ENCODE data around the gene RNF217. TPM values are rescaled to one million over a fixed set of nuclear protein-coding genes. Genes with fewer than 3 reads are reported as not detected.

The RNF217 gene
- total and polyA plus RNA-seq, 2 of the 8 experiments (the other 6 are each of a cell fraction or from before 2014, with no cell fraction given) = 2.0 to 8.9 TPM

DNA sequence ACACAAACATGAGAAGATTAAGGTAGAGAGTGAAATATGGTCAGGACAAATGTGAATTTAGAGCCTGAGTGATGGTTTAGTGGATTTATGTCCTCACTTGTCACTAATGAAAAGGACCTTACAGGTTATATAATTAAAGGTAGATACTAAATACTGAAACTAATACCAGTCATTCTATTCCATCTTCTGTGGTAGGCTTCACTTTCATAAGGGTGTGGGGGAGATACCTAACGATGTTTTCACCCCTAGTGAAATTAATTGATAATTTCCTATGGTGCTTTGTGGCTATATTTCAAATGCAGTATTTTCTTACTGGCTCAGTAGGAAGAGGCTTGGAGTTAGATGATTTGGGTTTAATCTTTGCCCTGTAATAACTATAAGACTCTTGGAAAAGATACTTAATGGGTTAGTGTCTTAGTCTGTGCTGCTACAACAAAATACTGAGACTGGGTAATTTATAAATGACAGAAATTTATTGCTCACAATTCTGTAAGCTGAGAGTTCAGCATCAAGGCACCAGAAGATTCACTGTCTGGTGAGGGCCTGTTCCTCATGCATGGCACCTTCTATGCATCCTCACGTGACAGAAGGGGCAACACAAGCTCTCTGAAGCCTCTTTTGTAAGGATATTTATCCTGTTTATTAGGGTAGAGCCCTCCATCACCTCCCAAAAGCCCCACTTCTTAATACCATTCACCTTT, 21.3 kb downstream of the RNF217 start (continued):
- no peak for TF ChIP-seq EP300 (IDR thresholded peaks at IDR 0.05; ENCODE audit: borderline replicate concordance in 1 of 2, low read depth in 2 of 2, low read length in 2 of 2)
- TF ChIP-seq YY1 (IDR thresholded peaks at IDR 0.05; ENCODE audit: low read depth, low read length) = no peak
- TF ChIP-seq HDAC6 (IDR thresholded peaks at IDR 0.05; ENCODE audit: low read depth, low read length) = no peak
- TF ChIP-seq SUZ12 (IDR thresholded peaks at IDR 0.05; ENCODE audit: low read length) = no peak
- TF ChIP-seq KDM1A (IDR thresholded peaks at IDR 0.05; ENCODE audit: borderline replicate concordance, low read length) = no peak
- TF ChIP-seq TAF7 (optimal IDR thresholded peaks at IDR 0.05; ENCODE audit: borderline replicate concordance, low read depth, low read length) = no peak
- TF ChIP-seq CREB1 (IDR thresholded peaks at IDR 0.05) = no peak
- TF ChIP-seq TCF12 (IDR thresholded peaks at IDR 0.05; ENCODE audit: low read depth, low read length) = no peak
- TF ChIP-seq BACH1 (IDR thresholded peaks at IDR 0.05; ENCODE audit: low read length) = no peak
- no peak for TF ChIP-seq CEBPB (IDR thresholded peaks at IDR 0.05; ENCODE audit: low read depth, low read length)

Measured in H1 (cell line).